Stimulated activated naive CD8-positive, alpha-beta T cell treated with anti-CD3 and anti-CD28 coated beads, Interleukin-15, Interleukin-2, amounts not matched to agents 100 ng/mL and 50 ng/mL, for 24 hours (primary cell): ENCODE data around the gene HNRNPL.
A peak's percentile ranks its signal among the peaks of the same experiment; 100 is the strongest.
"Not testable (repeated sequence)": the region's sequence is repeated elsewhere in the genome, so short reads cannot be mapped to it uniquely, and the experiment has no call there.

Experiments used
- H3K27ac Mint-ChIP-seq: one replicate; pipeline ENCODE4 v1.8.0; 2021; ENCODE audit warnings: mild to moderate bottlenecking, mixed read lengths
- H3K27me3 Mint-ChIP-seq: one replicate; pipeline ENCODE4 v1.8.0; 2021; ENCODE audit warnings: mixed read lengths
- H3K36me3 Mint-ChIP-seq: one replicate; pipeline ENCODE4 v1.8.0; 2021; ENCODE audit warnings: low read depth, mixed read lengths
- H3K4me1 Mint-ChIP-seq: one replicate; pipeline ENCODE4 v1.8.0; 2021; ENCODE audit warnings: low read depth, mixed read lengths
- H3K4me3 Mint-ChIP-seq: one replicate; pipeline ENCODE4 v1.8.0; 2021; ENCODE audit warnings: mild to moderate bottlenecking, mixed read lengths
- H3K9me3 Mint-ChIP-seq: one replicate; pipeline ENCODE4 v1.8.0; 2021; ENCODE audit warnings: mixed read lengths

HNRNPL gene

DNA sequence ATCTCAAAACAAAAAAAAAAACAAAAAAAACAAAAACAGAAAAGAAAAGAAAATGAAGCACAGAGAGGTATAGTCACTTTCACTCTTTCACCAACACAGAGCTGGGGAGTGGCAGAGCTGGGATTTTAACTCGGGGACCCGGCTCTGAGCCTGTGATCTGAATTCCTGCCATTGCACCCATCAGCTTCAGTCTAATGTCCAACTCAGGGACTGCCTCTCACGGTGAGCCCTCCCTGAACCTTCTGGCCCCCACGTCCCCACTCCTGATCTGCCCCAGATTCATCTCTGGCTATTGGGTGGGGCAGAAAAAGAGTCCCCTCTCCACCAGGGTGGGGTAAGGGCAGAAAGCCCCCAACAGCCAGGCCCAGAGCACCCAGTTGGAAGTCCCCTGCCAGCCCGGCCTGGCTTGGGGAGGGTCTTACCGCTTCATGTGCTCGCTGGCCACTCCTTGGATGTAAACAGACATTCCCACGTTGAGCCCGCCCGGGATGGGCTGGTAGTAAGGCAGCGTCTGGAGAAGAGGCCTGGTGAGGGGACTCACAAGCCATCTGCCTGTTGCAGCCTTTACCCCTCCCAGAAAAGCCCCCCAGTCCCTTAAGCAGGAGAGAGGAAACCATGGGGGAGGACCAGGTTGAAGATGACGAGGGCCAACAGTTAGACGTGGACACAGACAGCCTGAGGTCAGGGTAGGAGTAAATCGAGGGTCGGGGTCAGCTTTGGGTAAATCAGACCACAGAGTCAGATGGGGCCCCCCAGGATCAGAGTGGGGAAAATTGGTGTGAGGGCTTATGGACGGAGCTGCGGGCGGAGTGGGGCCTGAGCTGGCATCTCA lies 37.6 kb downstream of the HNRNPL start:
- no peak overlapping the region for H3K27ac Mint-ChIP-seq
- H3K36me3 Mint-ChIP-seq = peaks cover 15% of the 10 kb centered on the region
- H3K4me3 Mint-ChIP-seq = no peak overlapping the region
- H3K4me1 Mint-ChIP-seq = no peaks in the 10 kb centered on the region
- H3K9me3 Mint-ChIP-seq = no peaks in the 10 kb centered on the region
- no peaks in the 10 kb centered on the region for H3K27me3 Mint-ChIP-seq

DNA sequence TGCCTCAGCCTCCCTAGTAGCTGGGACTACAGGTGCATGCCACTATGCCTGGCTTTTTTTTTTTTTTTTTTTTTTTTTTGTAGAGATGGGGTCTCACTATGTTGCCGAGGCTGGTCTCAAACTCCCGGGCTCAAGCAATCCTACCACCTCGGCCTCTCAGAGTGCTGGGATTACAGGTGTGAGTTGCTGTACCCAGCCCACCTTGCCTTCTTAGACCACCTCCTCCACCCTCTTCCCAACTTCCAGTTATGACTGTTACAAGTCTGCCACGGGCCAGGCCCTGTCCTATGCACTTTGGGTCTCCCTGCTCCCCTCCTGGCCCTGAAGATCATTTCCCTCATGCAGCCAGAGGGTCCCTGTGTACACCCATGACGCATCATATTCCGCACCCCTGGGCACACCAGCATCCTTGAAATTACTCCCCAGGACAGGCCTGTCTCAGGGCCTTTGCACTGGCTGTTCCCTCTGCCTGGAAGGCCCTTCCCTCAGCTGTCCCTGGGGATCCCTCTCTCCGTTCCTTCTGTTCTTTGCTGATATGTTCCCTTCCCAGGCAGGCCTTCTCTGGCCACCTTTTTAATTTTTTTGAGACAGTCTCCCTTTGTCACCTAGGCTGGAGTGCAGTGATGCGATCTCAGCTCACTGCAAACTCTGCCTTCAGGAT lies 40.1 kb downstream of the HNRNPL start:
- H3K4me3 Mint-ChIP-seq = no peak overlapping the region
- H3K27me3 Mint-ChIP-seq = no peaks in the 10 kb centered on the region
- no peak overlapping the region for H3K27ac Mint-ChIP-seq

DNA sequence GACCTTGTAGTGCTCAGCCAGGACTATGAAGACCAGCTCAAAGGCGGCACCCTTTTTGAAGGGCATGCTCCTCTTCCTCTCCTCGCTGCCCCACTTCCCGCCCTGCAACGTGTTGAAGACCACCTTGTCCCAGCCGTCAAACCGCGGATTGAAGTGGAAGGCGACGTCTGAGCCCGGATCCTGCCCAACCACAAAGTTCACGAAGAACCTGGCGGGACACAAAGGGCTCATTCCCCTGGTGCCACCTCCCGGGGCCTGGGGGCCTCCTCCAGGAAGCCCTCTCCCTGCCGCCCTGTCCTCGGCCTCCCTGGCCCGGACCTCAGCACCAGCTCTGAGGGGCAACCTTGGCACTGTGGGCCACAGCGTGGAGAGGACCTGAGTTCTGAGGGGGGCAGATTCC lies 41.0 kb downstream of the HNRNPL start:
- no peak overlapping the region for H3K4me3 Mint-ChIP-seq
- H3K36me3 Mint-ChIP-seq = no peaks in the 10 kb centered on the region
- H3K27me3 Mint-ChIP-seq = no peaks in the 10 kb centered on the region
- no peaks in the 10 kb centered on the region for H3K9me3 Mint-ChIP-seq
- peaks cover 4% of the 10 kb centered on the region for H3K4me1 Mint-ChIP-seq
- no peak overlapping the region for H3K27ac Mint-ChIP-seq

More for the DNA sequence above, 40.1 kb downstream of the HNRNPL start:
- no peaks in the 10 kb centered on the region for H3K36me3 Mint-ChIP-seq
- no peaks in the 10 kb centered on the region for H3K9me3 Mint-ChIP-seq
- peaks cover 4% of the 10 kb centered on the region for H3K4me1 Mint-ChIP-seq

DNA sequence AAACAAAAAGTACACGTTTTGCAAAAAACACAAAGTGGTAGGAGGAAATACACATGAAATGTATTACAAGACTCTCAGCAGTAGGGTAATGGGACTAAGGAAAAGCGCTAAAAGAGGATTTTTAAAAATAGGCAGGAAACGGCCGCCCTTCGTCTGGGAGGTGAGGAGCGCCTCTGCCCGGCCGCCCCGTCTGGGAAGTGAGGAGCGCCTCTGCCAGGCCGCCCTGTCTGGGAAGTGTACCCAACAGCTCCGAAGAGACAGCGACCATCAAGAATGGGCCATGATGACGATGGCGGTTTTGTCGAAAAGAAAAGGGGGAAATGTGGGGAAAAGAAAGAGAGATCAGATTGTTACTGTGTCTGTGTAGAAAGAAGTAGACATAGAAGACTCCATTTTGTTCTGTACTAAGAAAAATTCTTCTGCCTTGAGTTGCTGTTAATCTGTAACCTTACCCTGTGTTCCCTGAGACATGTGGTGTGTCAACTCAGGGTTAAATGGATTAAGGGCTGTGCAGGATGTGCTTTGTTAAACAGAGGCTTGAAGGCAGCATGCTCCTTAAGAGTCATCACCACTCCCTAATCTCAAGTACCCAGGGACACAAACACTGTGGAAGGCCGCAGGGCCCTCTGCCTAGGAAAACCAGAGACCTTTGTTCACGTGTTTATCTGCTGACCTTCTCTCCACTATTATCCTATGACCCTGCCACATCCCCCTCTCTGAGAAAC lies 42.2 kb downstream of the HNRNPL start:
- H3K9me3 Mint-ChIP-seq, H3K27ac Mint-ChIP-seq, H3K27me3 Mint-ChIP-seq, H3K4me3 Mint-ChIP-seq, H3K36me3 Mint-ChIP-seq, H3K4me1 Mint-ChIP-seq: not testable (repeated sequence)

DNA sequence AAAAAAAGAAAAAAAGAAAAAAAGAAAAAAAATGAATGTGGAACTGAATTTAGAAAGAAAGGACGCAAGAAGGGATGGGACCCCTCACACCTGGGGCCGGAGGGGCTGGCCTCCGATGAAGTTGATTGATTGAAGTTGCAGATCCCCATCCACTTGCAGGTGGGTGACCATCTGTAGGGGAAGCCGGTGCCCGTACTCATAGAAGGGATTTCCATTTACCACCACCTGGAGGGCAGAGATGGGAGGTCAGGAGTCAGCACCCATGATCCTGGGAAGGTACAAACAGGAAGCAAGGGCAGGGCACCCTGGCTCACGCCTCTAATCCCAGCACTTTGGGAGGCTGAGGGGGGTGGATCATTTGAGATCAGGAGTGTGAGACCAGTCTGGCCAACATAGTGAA lies 43.4 kb downstream of the HNRNPL start:
- Mint-ChIP-seq H3K36me3 (no peaks in the 10 kb centered on the region), H3K4me1 (peaks cover 4% of the 10 kb centered on the region), H3K27me3 (no peaks in the 10 kb centered on the region), H3K9me3 (no peaks in the 10 kb centered on the region), H3K4me3 (no peak overlapping the region), H3K27ac (no peak overlapping the region)

DNA sequence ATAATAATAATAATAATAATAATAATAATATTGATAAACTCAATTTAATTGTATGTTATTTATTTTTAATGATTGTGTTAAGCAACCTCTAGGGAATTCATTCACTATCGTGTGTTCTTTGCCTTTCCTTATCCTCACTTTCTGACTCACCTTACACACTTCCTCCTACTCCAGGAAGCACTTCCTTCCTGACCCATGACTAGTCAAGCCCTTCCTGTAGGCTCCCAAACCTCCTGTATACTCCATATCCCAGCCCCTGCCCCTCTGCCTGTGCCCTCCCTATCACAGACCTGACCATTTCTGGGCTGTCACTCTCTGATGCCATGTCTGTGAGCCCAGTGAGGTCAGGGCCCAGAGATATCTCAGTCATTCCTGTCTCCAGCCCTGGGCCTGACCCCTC lies 44.6 kb downstream of the HNRNPL start:
- Mint-ChIP-seq H3K9me3 (no peaks in the 10 kb centered on the region), H3K4me1 (peaks cover 4% of the 10 kb centered on the region), H3K27ac (peak overlapping the region; percentile 76), H3K4me3 (no peak overlapping the region), H3K36me3 (no peaks in the 10 kb centered on the region), H3K27me3 (no peaks in the 10 kb centered on the region)

DNA sequence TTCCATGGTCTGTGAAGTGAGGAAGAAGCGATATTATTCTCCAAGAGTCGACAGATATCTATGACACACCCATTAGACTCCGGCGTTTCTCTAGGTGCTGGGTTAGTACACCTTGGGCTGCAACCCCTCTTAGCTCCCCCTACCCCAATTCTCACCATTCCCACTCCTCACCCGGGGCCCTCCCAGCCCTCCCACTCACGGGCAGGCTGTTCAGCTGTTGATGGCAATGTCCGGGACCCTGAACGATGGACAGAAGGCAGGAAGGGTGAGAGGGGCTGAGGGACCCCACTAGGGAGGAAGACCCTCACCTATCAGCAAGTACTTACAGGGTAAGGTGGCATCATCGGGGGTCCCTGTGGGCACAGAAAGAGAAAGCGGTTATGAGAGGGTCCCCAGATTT lies 46.2 kb downstream of the HNRNPL start:
- Mint-ChIP-seq H3K4me3 (no peak overlapping the region), H3K9me3 (no peaks in the 10 kb centered on the region), H3K27ac (no peak overlapping the region), H3K4me1 (peaks cover 4% of the 10 kb centered on the region), H3K27me3 (no peaks in the 10 kb centered on the region), H3K36me3 (no peaks in the 10 kb centered on the region)

DNA sequence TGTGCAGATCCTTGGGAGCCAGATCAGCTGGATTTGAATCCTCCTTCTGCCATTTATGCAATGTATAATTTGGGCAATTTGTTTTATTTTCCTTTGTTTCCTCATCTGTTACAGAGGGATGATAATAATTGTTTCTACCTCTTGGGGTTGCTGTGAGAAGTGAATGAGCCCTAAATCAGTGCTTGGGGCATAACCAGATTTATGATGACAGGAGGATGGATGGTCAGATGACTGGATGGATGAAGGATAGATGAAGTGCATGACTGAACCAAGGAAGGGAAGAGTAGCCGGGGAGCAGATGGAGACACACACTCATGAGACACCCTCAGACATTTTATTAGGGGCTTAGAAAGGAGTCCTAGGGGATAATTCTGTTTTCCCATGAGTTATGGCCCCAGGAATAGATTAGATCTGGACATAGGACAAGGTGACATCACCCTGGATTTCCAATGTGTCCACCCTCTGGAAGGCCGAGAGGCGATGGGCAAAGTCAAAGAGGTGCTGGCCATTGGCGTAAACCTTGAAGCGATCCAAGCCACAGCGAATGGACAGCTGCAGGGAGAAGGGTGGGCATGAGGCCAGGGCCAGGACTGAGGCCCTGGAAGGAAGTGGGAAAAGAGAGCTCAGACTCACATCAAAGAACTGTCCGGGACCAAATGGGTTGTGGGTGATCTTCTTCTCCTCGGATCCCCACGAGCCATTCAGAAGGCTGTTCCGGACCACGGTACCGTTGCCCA lies 48.3 kb downstream of the HNRNPL start:
- H3K4me1 Mint-ChIP-seq = peaks cover 4% of the 10 kb centered on the region
- no peak overlapping the region for H3K27ac Mint-ChIP-seq
- H3K27me3 Mint-ChIP-seq = no peaks in the 10 kb centered on the region
- no peak overlapping the region for H3K4me3 Mint-ChIP-seq
- no peaks in the 10 kb centered on the region for H3K36me3 Mint-ChIP-seq
- H3K9me3 Mint-ChIP-seq = no peaks in the 10 kb centered on the region

DNA sequence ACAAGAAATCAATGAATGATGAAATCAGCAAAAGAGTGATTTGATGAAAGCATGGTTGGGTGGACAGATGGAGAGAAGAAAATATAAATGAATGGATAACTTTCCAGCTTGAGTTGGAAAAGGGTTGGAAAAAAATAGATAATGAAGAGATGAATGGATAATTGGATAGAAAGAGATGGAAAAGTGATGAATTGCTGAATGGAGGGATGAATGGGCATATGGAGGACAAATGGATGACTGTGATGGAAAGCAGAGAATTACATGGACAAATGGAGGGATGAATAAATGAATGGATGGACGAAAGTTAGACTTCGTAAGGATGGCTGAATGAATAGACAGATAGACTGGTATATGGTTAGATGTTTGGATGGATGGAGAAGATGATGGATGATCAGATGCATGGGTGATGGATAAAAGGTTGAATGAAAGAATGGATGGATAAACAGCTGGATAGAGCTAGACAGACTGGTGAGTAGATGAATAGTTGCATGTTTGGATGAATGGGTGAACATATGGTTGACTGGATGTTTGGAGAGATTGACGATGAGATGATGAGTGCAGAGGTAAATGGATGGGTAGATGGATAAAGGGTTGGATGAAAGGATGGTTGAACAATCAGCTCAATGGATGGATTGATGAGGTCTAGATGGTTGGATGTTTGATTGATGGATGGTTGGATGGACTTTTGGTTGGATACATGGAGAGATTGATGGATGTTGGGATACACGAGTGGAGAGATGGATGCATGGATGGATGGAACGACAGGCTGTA lies 49.0 kb downstream of the HNRNPL start:
- Mint-ChIP-seq H3K4me1 (peaks cover 4% of the 10 kb centered on the region), H3K27me3 (no peaks in the 10 kb centered on the region), H3K4me3 (no peak overlapping the region), H3K27ac (no peak overlapping the region), H3K9me3 (no peaks in the 10 kb centered on the region), H3K36me3 (no peaks in the 10 kb centered on the region)

DNA sequence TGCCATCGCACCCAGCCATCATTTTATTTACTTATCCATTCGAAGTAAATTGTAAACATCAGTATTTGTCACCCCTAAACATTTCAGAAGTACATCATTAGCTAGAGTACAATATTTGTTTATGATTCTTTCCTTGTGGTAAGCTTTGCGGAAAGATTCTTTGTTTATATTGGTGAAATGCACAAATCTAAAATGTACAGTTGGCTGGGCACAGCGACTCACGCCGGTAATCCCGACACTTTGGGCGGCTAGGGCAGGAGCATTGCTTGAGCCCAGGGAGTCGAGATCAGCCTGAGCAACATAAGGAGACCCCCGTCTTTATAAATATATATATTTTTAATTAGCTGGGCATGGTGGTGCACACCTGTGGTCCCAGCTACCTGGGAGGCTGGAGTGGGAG lies 50.7 kb downstream of the HNRNPL start:
- Mint-ChIP-seq H3K9me3 (no peaks in the 10 kb centered on the region), H3K27me3 (no peaks in the 10 kb centered on the region), H3K36me3 (no peaks in the 10 kb centered on the region), H3K27ac (no peak overlapping the region), H3K4me1 (no peaks in the 10 kb centered on the region), H3K4me3 (no peak overlapping the region)

DNA sequence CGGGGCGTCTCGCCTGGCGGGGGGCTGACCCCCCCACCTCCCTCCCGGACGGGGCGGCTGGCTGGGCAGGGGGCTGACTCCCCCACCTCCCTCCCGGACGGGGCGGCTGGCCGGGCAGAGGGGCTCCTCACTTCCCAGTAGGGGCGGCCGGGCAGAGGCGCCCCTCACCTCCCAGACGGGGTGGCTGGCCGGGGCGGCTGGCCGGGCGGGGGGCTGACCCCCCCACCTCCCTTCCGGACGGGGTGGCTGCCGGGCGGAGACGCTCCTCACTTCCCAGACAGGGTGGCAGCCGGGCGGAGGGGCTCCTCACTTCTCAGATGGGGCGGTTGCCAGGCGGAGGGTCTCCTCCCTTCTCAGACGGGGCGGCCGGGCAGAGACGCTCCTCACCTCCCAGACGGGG lies 52.0 kb downstream of the HNRNPL start:
- H3K9me3 Mint-ChIP-seq, H3K4me1 Mint-ChIP-seq, H3K27ac Mint-ChIP-seq, H3K27me3 Mint-ChIP-seq, H3K4me3 Mint-ChIP-seq, H3K36me3 Mint-ChIP-seq: not testable (repeated sequence)

DNA sequence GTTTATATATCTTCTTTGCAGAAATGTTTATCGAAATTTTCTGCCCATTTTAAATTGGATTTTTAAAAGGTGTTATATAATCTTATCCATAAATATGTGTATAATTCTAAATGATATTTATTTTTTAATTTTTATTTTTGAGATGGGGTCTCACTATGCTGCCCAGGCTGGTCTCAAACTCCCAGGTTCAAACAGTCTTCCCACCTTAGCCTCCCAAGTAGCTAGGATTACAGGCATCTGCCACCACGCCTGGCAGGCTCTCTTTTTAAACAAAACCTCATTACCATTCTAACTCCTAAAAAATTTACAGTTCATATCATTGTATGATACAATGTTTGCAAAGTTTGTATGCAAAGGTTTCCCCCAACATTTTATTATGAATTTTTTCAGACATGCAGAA lies 53.6 kb downstream of the HNRNPL start:
- H3K4me1 Mint-ChIP-seq = peaks cover 9% of the 10 kb centered on the region
- no peak overlapping the region for H3K4me3 Mint-ChIP-seq
- no peaks in the 10 kb centered on the region for H3K36me3 Mint-ChIP-seq
- H3K27ac Mint-ChIP-seq = no peak overlapping the region
- no peaks in the 10 kb centered on the region for H3K9me3 Mint-ChIP-seq
- H3K27me3 Mint-ChIP-seq = peaks cover 4% of the 10 kb centered on the region

DNA sequence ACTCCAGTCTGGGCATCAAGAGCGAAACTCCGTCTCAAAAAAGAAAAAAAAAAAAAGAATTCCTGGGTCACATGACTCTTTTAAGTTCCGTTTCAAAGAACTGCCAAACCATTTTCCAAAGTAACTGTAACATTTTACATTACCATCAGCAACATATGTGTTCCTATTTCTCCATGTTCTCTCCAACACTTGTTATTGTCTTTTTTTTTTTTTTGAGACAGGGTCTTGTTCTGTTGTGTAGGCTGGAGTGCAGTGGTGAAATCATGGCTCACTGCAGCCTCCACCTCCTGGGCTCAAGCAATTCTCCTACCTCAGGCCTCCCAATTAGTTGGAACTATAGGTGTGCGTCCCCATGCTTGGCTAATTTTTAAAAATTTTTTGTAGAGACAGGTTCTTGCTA lies 54.2 kb downstream of the HNRNPL start:
- Mint-ChIP-seq H3K9me3 (no peaks in the 10 kb centered on the region), H3K36me3 (no peaks in the 10 kb centered on the region), H3K4me1 (peaks cover 9% of the 10 kb centered on the region), H3K4me3 (no peak overlapping the region), H3K27ac (no peak overlapping the region), H3K27me3 (peaks cover 4% of the 10 kb centered on the region)

DNA sequence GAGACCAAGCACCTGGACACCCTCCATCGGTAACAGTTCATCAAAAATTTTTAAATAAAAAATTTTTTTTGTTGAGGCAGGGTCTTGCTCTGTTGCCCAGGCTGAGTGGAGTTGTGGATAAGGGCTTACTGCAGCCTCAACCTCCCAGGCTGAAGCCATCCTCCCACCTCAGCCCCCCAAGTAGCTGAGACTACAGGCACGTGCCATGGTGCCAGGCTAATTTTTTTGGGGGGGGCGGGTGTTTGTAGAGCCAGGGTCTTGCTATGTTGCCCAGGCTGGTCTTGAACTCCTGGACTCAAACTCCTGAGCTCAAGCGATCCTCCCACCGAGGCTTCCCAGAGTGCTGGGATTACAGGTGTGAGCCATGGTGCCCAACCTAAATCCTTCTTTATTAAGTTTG lies 56.1 kb downstream of the HNRNPL start:
- H3K4me1 Mint-ChIP-seq = peaks cover 9% of the 10 kb centered on the region
- peaks cover 4% of the 10 kb centered on the region for H3K27me3 Mint-ChIP-seq
- H3K9me3 Mint-ChIP-seq = no peaks in the 10 kb centered on the region
- H3K27ac Mint-ChIP-seq = no peak overlapping the region
- H3K36me3 Mint-ChIP-seq = no peaks in the 10 kb centered on the region
- no peak overlapping the region for H3K4me3 Mint-ChIP-seq
